AG10803 (cell line): ENCODE data around the gene SEMA4G.
A peak's percentile ranks its signal among the peaks of the same experiment; 100 is the strongest.

Source experiments
- DNase-seq: peaks from one replicate; pipeline ENCODE4 v3.0.0; 2010; ENCODE audit warnings: low read depth
- H3K4me3 ChIP-seq: 2 replicates; pipeline ENCODE4 v1.5.1; 2011; ENCODE audit warnings: mild to moderate bottlenecking, low read length, control low read depth
- CTCF ChIP-seq: conservative IDR thresholded peaks from 2 replicates; pipeline ENCODE4 v1.5.1; 2011; ENCODE audit warnings: mild to moderate bottlenecking, low read length, control low read depth, inconsistent platforms

SEMA4G gene

GRCh38 chr10:100983868-100984671 is 14.8 kb downstream of the SEMA4G start:
- no peak for TF ChIP-seq CTCF
- no peak overlapping the region for H3K4me3 ChIP-seq
- no peak for DNase-seq

- H3K4me3 ChIP-seq, result no peak overlapping the region
- DNase-seq, result no peak
- TF ChIP-seq CTCF, result no peak
Measured at GRCh38 chr10:100984672-100985177, 15.4 kb downstream of the SEMA4G start.

GRCh38 chr10:100985336-100985735 is 16.0 kb downstream of the SEMA4G start:
- DNase-seq, result no peak
- no peak for TF ChIP-seq CTCF
- no peak overlapping the region for H3K4me3 ChIP-seq

GRCh38 chr10:100986623-100986951 is 17.3 kb downstream of the SEMA4G start:
- no peak for DNase-seq
- peak overlapping the region; percentile 98 for H3K4me3 ChIP-seq
- no peak for TF ChIP-seq CTCF

GRCh38 chr10:100986952-100987684 is 17.8 kb downstream of the SEMA4G start, which contains the start of the genes MRPL43 and TWNK:
TSS of gene MRPL43 (minus strand) at chr10:100987497. CDS start at chr10:100987443, 54 bp downstream.
TSS of gene TWNK (plus strand) at chr10:100987543. CDS start at chr10:100988211, 668 bp downstream.
- DNase-seq, result peak; percentile 61
- no peak for TF ChIP-seq CTCF
- H3K4me3 ChIP-seq, result peak within 1 kb of the TSS; percentile 98

GRCh38 chr10:100987685-100988049 is 18.4 kb downstream of the SEMA4G start:
- no peak for DNase-seq
- TF ChIP-seq CTCF, result no peak
- H3K4me3 ChIP-seq, result peak overlapping the region; percentile 98

- TF ChIP-seq CTCF, result no peak
- no peak for DNase-seq
- peak overlapping the region; percentile 98 for H3K4me3 ChIP-seq
Measured at GRCh38 chr10:100988166-100988565, 18.9 kb downstream of the SEMA4G start.
